ENCODE data around the gene CLDN15.

CLDN15 gene

DNA sequence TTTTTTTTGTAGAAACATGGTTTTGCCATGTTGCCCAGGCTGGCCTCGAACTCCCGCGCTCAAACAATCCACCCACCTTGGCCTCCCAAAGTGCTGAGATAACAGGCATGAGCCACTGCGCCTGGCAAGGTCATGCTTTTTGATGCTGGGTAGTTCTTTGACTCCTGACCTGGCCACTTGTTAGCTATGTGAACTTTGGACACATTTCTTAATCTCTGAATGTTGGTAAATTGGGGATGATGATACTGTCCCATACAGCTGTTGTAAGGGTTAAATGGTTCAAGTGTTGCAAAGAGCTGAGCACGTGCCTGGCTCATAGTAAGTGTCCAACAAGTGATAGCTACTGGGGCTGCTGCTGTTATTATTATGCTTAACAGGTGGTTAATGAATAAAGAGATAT, 17.3 kb downstream of the CLDN15 start:
- no peak for DNase-seq (ENCODE audit: low read depth)
- H3K4me3 ChIP-seq (ENCODE audit: low read depth, low read length): no peak overlapping the region
- in situ Hi-C loops (cut with HindIII; ENCODE audit: low sequenced_read_pairs): no loop called here
- TF ChIP-seq, protein P1, sequence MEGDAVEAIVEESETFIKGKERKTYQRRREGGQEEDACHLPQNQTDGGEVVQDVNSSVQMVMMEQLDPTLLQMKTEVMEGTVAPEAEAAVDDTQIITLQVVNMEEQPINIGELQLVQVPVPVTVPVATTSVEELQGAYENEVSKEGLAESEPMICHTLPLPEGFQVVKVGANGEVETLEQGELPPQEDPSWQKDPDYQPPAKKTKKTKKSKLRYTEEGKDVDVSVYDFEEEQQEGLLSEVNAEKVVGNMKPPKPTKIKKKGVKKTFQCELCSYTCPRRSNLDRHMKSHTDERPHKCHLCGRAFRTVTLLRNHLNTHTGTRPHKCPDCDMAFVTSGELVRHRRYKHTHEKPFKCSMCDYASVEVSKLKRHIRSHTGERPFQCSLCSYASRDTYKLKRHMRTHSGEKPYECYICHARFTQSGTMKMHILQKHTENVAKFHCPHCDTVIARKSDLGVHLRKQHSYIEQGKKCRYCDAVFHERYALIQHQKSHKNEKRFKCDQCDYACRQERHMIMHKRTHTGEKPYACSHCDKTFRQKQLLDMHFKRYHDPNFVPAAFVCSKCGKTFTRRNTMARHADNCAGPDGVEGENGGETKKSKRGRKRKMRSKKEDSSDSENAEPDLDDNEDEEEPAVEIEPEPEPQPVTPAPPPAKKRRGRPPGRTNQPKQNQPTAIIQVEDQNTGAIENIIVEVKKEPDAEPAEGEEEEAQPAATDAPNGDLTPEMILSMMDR (IDR thresholded peaks at IDR 0.05; ENCODE audit: low read depth, low read length, missing control alignments): no peak

DNA sequence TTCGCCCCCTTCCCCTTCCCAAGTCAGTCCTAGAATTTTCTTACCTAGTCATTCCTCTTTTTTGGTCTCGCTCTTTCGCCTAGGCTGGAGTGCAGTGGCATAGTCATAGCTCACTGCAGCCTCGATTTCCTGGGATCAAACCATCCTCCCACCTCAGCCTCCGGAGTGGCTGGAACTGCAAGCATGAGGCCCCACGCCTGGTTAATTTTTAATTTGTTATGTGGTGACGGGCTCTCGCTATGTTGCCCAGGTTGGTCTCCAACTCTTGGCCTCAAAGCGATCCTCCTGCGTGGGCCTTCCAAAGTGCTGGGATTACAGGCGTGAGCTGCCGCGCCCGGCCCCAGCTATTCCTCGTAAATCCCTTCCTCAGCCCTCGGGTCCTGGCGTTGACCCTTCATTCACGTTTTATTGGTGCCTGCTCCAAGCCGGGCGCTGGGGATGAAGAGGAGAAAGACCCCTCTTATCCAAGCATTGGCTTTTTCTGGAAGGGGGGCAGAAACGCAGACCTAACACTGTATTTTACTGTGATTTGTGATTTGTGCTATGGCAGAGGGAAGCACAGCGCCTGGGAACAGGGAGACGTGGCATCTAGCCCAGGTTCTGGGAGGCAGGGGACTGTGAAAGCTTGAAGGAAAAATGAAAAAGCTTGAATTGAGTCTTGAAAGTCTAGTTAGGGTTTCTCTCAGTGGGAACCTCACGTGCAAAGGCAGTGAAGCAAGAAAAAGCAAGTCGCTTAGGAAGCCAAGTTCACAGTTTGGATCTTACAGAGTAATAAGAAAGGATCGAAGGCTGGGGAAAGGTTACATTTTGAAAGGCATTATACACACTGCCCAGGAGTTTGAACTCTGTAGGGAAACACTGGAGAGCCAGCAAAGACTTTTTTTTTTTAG, 19.1 kb downstream of the CLDN15 start:
- DNase-seq (ENCODE audit: low read depth): no peak
- peak overlapping the region; percentile 95 for H3K4me3 ChIP-seq (ENCODE audit: low read depth, low read length)
- TF ChIP-seq, protein P1 (IDR thresholded peaks at IDR 0.05; ENCODE audit: low read depth, low read length, missing control alignments): no peak
- in situ Hi-C loops (cut with HindIII; ENCODE audit: low sequenced_read_pairs): no loop called here

DNA sequence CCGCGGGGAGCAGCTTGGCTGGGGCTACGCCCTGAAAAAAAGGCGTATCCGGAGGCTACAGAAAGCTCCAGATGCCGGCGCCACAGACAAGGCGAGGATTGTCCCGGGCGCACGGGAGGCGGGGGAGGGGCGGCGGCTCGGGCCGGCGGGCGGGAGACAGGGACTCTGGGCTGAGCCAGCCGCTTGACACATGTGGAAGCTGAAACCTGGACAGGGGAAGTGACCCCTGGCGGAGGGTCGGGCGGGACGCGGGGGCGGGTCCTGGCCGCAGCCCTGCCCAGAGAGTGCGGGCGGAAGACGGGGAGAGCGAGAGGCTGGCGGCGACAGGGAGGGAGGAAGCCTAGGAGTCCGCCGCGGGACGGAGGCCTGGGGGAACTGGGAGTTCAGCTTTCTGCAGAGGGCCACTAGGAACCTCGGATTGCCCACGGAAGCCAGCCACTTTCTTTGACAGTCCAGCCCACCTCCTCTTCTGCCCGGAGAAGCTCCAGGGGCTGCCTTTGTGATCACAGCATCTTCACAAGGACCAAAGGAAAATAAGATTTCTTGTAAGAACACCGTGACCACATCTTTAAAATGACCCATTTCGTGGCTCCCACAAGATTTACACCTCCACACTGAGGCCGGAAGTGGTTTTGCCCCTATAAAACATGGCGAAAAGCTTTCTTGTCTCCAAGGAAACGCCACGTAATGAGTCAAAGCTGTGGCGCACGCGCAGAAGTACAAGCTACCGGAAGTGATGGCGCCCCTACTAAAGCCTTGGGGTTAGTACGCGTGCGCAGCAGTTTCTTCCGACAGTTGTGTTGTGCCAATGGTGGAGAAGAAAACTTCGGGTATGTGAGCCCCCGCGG, 20.0 kb downstream of the CLDN15 start, which contains the start of the genes PLOD3 and ZNHIT1:
PLOD3 (minus strand) TSS at position 194 of the 848 bp plus-strand sequence. CDS start 307 bp downstream, outside the sequence.
ZNHIT1 (plus strand) TSS at position 778 of the 848 bp plus-strand sequence; CDS start at position 809, 31 bp downstream.
- peak; percentile 97 for DNase-seq (ENCODE audit: low read depth)
- in situ Hi-C loops (cut with HindIII; ENCODE audit: low sequenced_read_pairs): no loop called here
- peak within 1 kb of the TSS; percentile 95 for H3K4me3 ChIP-seq (ENCODE audit: low read depth, low read length)
- TF ChIP-seq, protein P1 (IDR thresholded peaks at IDR 0.05; ENCODE audit: low read depth, low read length, missing control alignments): no peak

DNA sequence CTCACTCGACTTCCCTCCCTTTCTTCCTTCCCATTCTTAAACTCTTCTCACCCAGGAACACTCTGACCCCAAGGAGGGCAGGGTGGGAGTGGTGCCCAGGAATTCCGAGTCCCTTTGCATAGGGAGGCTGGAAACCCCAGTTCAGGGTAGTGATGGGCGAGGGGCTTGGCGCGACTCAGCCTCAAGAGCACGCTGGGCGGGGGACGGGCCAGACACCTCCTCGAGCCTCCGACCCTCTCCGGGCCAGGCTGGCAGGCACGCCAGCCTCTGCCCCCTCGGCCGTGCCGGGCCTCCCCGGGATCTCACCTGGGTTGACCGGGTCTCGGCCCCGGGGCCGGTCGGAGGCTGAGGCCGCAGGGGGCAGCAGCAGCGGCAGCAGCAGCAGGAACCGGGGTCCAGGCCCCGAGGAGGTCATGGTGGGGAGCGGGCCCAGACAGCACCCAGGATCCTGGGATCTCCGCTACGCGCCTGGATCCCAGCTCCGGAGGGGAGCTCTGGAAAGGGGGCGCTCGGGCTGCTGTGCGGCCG, 20.7 kb downstream of the CLDN15 start:
- TF ChIP-seq, protein P1 (IDR thresholded peaks at IDR 0.05; ENCODE audit: low read depth, low read length, missing control alignments): peak; percentile 8
- peak overlapping the region; percentile 95 for H3K4me3 ChIP-seq (ENCODE audit: low read depth, low read length)
- no peak for DNase-seq (ENCODE audit: low read depth)
- in situ Hi-C loops (cut with HindIII; ENCODE audit: low sequenced_read_pairs): no loop called here

DNA sequence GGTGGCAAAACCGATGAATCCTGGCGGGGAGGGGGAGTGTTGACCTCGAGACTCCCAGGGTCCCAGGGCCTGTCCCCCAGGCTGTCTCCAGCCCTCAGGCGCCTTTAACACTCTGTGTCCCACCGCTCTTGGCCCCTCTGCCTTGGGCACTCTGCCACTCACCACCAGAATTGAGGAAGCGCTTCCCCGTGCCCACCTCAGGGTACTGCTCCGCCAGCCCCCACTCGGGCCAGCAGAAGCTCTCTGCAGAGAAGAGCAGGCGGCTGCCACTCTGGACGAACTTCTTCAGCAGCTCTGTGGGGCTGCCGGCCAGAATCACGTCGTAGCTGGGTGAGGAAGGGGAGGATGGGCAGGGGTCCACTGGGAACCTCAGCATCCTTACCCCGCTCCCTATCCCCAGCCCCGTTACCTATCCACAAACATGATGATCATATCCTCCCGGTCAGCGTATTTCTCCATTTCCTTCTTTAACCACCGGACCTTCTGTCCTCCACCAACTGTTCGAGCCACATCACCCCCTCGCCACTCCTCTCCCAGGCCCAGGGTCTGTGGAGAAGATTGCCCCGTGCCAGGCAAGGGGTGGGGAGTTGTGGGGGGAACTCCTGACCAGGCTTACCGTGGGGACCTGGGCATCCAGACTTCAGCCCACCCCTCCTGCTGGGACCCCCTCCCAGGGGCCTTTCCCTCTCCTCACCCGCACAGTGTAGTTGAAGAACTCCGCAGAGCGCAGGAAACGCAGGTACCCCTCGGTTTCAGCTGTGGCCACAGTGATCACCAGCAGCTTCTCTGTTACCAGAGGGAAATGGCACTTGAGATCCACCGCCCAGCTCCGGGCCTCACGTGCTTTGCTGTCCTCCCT, 21.4 kb downstream of the CLDN15 start:
- in situ Hi-C loops (cut with HindIII; ENCODE audit: low sequenced_read_pairs): no loop called here
- no peak for DNase-seq (ENCODE audit: low read depth)
- H3K4me3 ChIP-seq (ENCODE audit: low read depth, low read length): peak overlapping the region; percentile 95
- TF ChIP-seq, protein P1 (IDR thresholded peaks at IDR 0.05; ENCODE audit: low read depth, low read length, missing control alignments): no peak

Measured in astrocyte of the cerebellum (primary cell).